Sigmoid colon (tissue), 7 donors: ENCODE measurements around the gene CD9. TPM values are rescaled to one million over a fixed set of nuclear protein-coding genes. Genes with fewer than 3 reads are reported as not detected.

Experiments used
- DNase-seq: peaks from one replicate; pipeline ENCODE4 v3.0.0-alpha.2; 2019
- H3K27ac ChIP-seq, 4 donors: fragments of 200-600 bp; sonication (generic); one replicate each; pipeline ENCODE4 v1.5.1; 2016 to 2019; ENCODE audit warnings: mild to moderate bottlenecking in 1 of 4
- H3K27me3 ChIP-seq, 3 donors: fragments of 200-600 bp; sonication (generic); one replicate each; pipeline ENCODE4 v1.5.1; 2019; ENCODE audit warnings: mild to moderate bottlenecking in 1 of 3
- H3K36me3 ChIP-seq, 4 donors: fragments of 200-600 bp; sonication (generic); one replicate each; pipeline ENCODE4 v1.5.1; 2016 to 2019
- H3K4me1 ChIP-seq, 4 donors: fragments of 200-600 bp; sonication (generic); one replicate each; pipeline ENCODE4 v1.5.1; 2017 to 2019
- H3K4me3 ChIP-seq, 4 donors: fragments of 200-600 bp; sonication (generic); one replicate each; pipeline ENCODE4 v1.5.1; 2017 to 2019; ENCODE audit warnings: mild to moderate bottlenecking in 2 of 4, moderate library complexity in 1 of 4
- H3K9me3 ChIP-seq, 4 donors: fragments of 200-600 bp in 3 of 4; sonication (generic) in 3 of 4; one replicate each; pipeline versions ENCODE4 v1.5.1 to v1.6.1; 2013 to 2019
- EP300 ChIP-seq, 4 donors: sonication (generic); formaldehyde crosslinking; IDR thresholded peaks; one replicate each; pipeline ENCODE4 v1.6.1; 2017; ENCODE audit warnings: antibody characterized with exemption in 4 of 4
- POLR2A ChIP-seq, 2 donors: fragments of 450-650 bp; IDR thresholded peaks; one replicate each; pipeline ENCODE4 v1.6.1; 2016; ENCODE audit warnings: antibody characterized with exemption in 2 of 2, mild to moderate bottlenecking in 2 of 2, moderate library complexity in 2 of 2
- POLR2AphosphoS5 ChIP-seq, 4 donors: sonication (generic); formaldehyde crosslinking; IDR thresholded peaks; one replicate each; pipeline ENCODE4 v1.6.1; 2017; ENCODE audit warnings: antibody characterized with exemption in 4 of 4
- WGBS, 2 donors: extraction: QIAGEN DNeasy Blood & Tissue Kit; methylation state at CpG; one replicate each; pipeline ENCODE4 v1.1.7; 2013; 5-methylcytosine and 5-hydroxymethylcytosine counted together
- intact Hi-C: fragments of 100-400 bp; cut with DNase I; formaldehyde crosslinking; loops from one replicate; pipeline ENCODE4 v1.15.1; 2023
- polyA plus RNA-seq, 3 donors: library from polyadenylated mRNA; stranded (reverse); fragments of 200-250 nt; gene quantifications; one replicate each; pipeline ENCODE4 v1.2.3, GENCODE V29; 2013
- total RNA-seq, 4 donors: library from RNA; depleted of rRNA; stranded (reverse); fragments of >200 nt; gene quantifications; one replicate each; pipeline ENCODE4 v1.1.0, GENCODE V29; 2016
- TF ChIP-seq, protein P1 (sequence below), 4 experiments: fragments of 450-650 bp in 3 of 4; fragments of 200-600 bp in 1 of 4; IDR thresholded peaks; one replicate each; pipeline ENCODE4 v1.5.1; 2016 to 2019; ENCODE audit warnings: antibody characterized with exemption in 4 of 4, mild to moderate bottlenecking in 3 of 4, moderate library complexity in 2 of 4
- donor health status: healthy with polysubstance abuse.
- donor health status: Bipolar disorder and iron deficiency.
- donor health status: healthy.

Gene CD9
- total and polyA plus RNA-seq, 7 donors = 180 to 548 (median 335) TPM

DNA sequence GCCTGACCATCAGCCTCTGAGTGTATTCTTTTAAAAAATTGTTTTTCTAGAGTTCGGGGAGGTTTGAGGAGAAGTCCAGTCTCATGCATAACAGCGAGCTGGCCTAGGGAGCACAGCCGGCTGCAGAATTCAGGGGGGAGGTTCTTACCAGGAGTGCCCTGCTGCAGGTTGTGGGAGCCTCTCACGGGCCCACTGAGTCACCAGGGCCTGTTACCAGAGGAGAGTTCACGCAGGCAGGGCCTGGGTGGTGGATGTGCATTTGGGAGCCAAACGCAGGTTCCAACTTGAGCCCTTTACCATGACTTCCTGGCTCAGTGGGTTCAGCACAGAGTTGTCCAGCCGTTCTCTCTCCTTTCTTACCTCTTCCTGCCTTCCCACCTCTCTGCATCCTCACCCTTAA lies 14.4 kb downstream of the CD9 start:
- Histone ChIP-seq H3K4me1 (peaks cover 0 to 100% (median 98%) of the 10 kb centered on the region in 4 donors), H3K9me3 (no peaks in the 10 kb centered on the region), H3K27me3 (no peaks in the 10 kb centered on the region), H3K36me3 (peaks cover 0 to 11% (median 2%) of the 10 kb centered on the region in 4 donors), H3K4me3 (no peak overlapping the region), H3K27ac (peak overlapping the region; percentile 95 to 100 (median 98))
- WGBS, 2 donors = 57 to 81% methylated on average over 7 of the region's 7 CpGs
- DNase-seq = no peak
- intact Hi-C loops = loop anchor here (10.0 kb wide), 1 partner anchor 340 kb away; the partner anchor contains the start of gene IFFO1
- TF ChIP-seq EP300 (IDR thresholded peaks at IDR 0.05) (no peak), POLR2A (IDR thresholded peaks at IDR 0.05) (no peak), POLR2AphosphoS5 (IDR thresholded peaks at IDR 0.05) (no peak)
- TF ChIP-seq, protein P1, sequence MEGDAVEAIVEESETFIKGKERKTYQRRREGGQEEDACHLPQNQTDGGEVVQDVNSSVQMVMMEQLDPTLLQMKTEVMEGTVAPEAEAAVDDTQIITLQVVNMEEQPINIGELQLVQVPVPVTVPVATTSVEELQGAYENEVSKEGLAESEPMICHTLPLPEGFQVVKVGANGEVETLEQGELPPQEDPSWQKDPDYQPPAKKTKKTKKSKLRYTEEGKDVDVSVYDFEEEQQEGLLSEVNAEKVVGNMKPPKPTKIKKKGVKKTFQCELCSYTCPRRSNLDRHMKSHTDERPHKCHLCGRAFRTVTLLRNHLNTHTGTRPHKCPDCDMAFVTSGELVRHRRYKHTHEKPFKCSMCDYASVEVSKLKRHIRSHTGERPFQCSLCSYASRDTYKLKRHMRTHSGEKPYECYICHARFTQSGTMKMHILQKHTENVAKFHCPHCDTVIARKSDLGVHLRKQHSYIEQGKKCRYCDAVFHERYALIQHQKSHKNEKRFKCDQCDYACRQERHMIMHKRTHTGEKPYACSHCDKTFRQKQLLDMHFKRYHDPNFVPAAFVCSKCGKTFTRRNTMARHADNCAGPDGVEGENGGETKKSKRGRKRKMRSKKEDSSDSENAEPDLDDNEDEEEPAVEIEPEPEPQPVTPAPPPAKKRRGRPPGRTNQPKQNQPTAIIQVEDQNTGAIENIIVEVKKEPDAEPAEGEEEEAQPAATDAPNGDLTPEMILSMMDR (IDR thresholded peaks at IDR 0.05) = no peak

DNA sequence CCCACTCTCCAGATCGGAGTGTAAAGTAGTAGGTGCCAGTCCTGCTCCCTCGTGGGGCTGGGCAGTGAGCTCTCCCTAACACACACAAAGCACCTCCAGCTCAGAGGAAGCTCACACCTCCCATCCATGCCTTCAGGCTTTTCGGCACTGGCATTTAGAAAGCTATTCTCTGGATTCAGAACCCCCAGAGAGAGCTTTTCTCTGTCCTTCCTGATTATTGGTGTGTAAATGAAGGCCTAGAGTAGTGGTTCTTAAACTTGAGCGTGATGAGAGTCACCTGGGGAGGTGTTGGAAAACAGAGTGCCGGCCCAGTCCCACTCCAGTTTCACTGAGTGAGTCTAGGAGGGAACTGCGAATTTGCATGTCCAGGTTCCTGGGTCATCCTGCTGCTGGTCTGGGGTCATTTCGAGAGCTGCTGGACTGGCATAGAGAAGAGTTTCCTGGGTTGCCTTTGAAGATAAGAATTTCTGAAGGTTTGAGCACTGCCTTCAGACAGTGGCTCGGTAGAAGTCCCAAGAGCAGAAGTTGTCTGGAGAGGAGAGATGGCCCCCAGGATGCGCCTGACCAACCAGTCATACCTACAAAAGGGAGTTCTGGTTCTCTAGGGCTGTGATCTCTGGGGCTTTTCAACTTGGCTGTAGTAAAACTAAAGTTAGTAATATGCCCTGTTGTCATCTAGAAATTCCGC lies 15.1 kb downstream of the CD9 start:
- peaks cover 0 to 100% (median 98%) of the 10 kb centered on the region in 4 donors for H3K4me1 ChIP-seq
- TF ChIP-seq, protein P1 (IDR thresholded peaks at IDR 0.05) = no peak
- TF ChIP-seq POLR2A (IDR thresholded peaks at IDR 0.05) = no peak
- no peak for TF ChIP-seq EP300 (IDR thresholded peaks at IDR 0.05)
- no peak for TF ChIP-seq POLR2AphosphoS5 (IDR thresholded peaks at IDR 0.05)
- peak overlapping the region; percentile 95 to 100 (median 98) for H3K27ac ChIP-seq
- H3K4me3 ChIP-seq = peak overlapping the region in 1 of 4 donors; percentile 14
- H3K9me3 ChIP-seq = no peaks in the 10 kb centered on the region
- peaks cover 0 to 15% (median 2%) of the 10 kb centered on the region in 4 donors for H3K36me3 ChIP-seq
- no peak for DNase-seq
- 35 to 72% methylated on average over 10 of the region's 10 CpGs for WGBS, 2 donors
- intact Hi-C loops = loop anchor here (10.0 kb wide), 1 partner anchor 340 kb away; the partner anchor contains the start of gene IFFO1
- H3K27me3 ChIP-seq = no peaks in the 10 kb centered on the region

DNA sequence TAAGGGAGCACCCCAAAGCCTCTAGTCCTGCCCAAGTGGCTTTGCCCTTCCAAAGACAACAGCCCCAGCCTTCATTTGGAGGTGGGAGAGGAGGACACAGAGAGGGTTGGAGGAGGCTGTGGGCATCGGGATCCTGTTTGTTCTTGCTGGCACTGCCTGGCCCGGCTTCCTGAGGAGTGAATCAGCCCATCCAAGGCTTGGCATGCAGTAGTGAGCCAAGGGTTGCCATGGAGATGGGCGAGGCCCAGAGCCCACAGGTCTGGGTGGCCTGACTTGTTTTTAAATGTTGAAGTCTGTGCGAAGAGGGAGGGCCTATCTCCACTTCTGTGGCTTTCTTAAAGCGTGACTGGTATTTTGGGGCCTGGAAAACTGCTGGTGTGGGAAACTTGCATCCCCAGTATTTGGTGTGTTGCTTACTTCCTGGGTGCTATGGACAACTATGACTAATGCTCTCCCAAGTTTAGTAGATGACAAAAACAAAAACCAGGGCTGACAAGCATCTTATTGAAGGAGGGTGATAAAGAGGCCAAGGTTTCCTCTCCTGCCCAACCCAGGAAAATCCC lies 15.8 kb downstream of the CD9 start:
- peak overlapping the region; percentile 95 to 100 (median 98) for H3K27ac ChIP-seq
- peak in 1 of 2 donors; percentile 8 for TF ChIP-seq POLR2A (IDR thresholded peaks at IDR 0.05)
- TF ChIP-seq, protein P1 (IDR thresholded peaks at IDR 0.05) = no peak
- TF ChIP-seq POLR2AphosphoS5 (IDR thresholded peaks at IDR 0.05) = peak; percentile 62 to 79 (median 68)
- TF ChIP-seq EP300 (IDR thresholded peaks at IDR 0.05) = peak in 1 of 4 donors; percentile 56
- H3K9me3 ChIP-seq = no peaks in the 10 kb centered on the region
- peak overlapping the region in 1 of 4 donors; percentile 14 for H3K4me3 ChIP-seq
- H3K36me3 ChIP-seq = peaks cover 0 to 15% (median 2%) of the 10 kb centered on the region in 4 donors
- peak; percentile 96 for DNase-seq
- 10 to 57% methylated on average over 5 of the region's 5 CpGs for WGBS, 2 donors
- H3K27me3 ChIP-seq = no peaks in the 10 kb centered on the region
- peaks cover 0 to 100% (median 98%) of the 10 kb centered on the region in 4 donors for H3K4me1 ChIP-seq
- intact Hi-C loops = loop anchor here (10.0 kb wide), 1 partner anchor 339 kb away; the partner anchor contains the start of gene IFFO1

DNA sequence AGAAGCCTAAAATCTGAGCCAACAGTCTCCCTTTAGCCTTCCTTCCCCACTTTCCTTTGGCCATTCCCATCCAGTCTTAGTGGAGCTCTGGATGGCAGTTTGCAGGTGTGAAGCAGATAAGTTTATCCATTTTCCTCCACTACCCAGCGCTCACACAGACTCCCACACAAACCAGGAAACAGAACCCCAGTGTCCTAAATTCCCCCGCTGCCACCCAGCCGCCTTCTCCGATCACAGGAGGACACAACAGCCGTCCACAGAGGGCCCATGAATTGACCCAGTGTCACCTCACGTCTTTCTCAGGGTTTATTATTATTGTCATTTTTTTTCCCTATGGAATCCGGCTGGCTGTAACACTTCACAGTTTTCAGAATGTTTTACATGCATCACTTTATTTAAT lies 16.4 kb downstream of the CD9 start:
- WGBS, 2 donors = 39 to 69% methylated on average over 7 of the region's 7 CpGs
- Histone ChIP-seq H3K36me3 (peaks cover 0 to 15% (median 2%) of the 10 kb centered on the region in 4 donors), H3K27me3 (no peaks in the 10 kb centered on the region), H3K9me3 (no peaks in the 10 kb centered on the region), H3K4me3 (no peak overlapping the region), H3K27ac (peak overlapping the region; percentile 95 to 100 (median 98)), H3K4me1 (peaks cover 0 to 100% (median 98%) of the 10 kb centered on the region in 4 donors)
- TF ChIP-seq POLR2AphosphoS5 (IDR thresholded peaks at IDR 0.05) = no peak
- TF ChIP-seq, protein P1 (IDR thresholded peaks at IDR 0.05) = no peak
- TF ChIP-seq EP300 (IDR thresholded peaks at IDR 0.05) = no peak
- intact Hi-C loops = loop anchor here (10.0 kb wide), 1 partner anchor 338 kb away; the partner anchor contains the start of gene IFFO1
- no peak for DNase-seq
